ENCODE measurements around the gene MYO9B.

DNA sequence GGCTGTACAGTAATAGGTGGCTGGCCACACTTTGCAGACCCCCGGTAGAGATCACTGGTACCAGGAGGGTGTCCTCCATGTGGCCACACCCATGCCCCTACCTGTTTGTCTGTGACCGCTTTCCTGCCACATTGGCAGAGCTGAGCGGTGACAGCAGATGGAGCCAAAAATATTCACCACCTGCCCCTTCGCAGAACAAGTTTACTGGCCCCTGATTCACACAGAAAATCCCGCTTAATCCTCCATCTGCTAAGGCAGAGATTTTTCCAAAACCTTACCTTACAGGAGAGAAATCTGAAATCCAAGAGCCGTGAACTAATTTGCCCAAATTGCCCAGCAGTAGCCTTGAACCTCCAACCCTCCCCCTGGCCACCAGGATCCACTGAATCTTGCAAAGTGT lies 52.1 kb downstream of the MYO9B start:
- TF ChIP-seq EZH2 (IDR thresholded peaks at IDR 0.05; ENCODE audit: insufficient read depth, poor library complexity, severe bottlenecking) (no peak), EZH2phosphoT487 (IDR thresholded peaks at IDR 0.05; ENCODE audit: insufficient read depth, low read depth) (no peak)

All from GM23248 (cell line).